Adrenal gland (tissue), 5 donors: ENCODE results near the gene IQCE.

Source experiments
- POLR2A ChIP-seq, 2 donors: fragments of 450-650 bp; IDR thresholded peaks; one replicate each; pipeline ENCODE4 v1.6.1; 2017; ENCODE audit warnings: antibody characterized with exemption in 2 of 2, mild to moderate bottlenecking in 2 of 2, moderate library complexity in 1 of 2
- TF ChIP-seq, protein P1 (sequence below), 6 experiments: fragments of 450-650 bp in 4 of 6; fragments of 200-600 bp in 2 of 6; sonication (generic) in 1 of 6; IDR thresholded peaks; 1 replicate in 5 of 6; 2 replicates in 1 of 6; pipeline versions ENCODE4 v1.5.1 to v1.8.0; 2016 to 2021; ENCODE audit warnings: antibody characterized with exemption in 6 of 6, mild to moderate bottlenecking in 2 of 6, moderate library complexity in 1 of 6
- donor health status: DM: no; HTN: no; CAD: no.

DNA sequence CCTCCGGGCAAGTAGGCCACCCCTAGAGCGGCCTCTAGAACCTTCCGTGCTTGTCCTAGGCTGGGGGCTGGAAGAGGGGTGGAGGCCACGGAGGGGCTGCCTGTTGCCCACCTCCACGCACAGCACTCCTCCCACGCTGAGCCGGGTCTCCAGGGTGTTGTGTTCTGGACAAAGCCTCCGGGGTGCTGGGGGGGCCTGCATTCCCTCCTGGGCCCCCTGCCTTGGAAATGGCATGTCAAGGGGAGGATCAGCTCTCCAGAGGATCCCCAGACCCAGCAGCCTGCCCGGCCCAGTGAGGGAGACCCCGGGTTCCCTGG lies 64.9 kb downstream of the IQCE start:
- TF ChIP-seq, protein P1, sequence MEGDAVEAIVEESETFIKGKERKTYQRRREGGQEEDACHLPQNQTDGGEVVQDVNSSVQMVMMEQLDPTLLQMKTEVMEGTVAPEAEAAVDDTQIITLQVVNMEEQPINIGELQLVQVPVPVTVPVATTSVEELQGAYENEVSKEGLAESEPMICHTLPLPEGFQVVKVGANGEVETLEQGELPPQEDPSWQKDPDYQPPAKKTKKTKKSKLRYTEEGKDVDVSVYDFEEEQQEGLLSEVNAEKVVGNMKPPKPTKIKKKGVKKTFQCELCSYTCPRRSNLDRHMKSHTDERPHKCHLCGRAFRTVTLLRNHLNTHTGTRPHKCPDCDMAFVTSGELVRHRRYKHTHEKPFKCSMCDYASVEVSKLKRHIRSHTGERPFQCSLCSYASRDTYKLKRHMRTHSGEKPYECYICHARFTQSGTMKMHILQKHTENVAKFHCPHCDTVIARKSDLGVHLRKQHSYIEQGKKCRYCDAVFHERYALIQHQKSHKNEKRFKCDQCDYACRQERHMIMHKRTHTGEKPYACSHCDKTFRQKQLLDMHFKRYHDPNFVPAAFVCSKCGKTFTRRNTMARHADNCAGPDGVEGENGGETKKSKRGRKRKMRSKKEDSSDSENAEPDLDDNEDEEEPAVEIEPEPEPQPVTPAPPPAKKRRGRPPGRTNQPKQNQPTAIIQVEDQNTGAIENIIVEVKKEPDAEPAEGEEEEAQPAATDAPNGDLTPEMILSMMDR (IDR thresholded peaks at IDR 0.05) = no peak
- TF ChIP-seq POLR2A (IDR thresholded peaks at IDR 0.05) = no peak
